NCI-H2196 (cell line): Measurements from ENCODE around the gene SAMD11.
"Not testable (repeated sequence)": the region's sequence is repeated elsewhere in the genome, so short reads cannot be mapped to it uniquely, and the experiment has no call there.

ENCODE experiments used
- DNase-seq: peaks from one replicate; lab custom pipeline; 2025; ENCODE audit not compliant: unreplicated experiment; lab: John Stamatoyannopoulos, UW

Gene SAMD11

GRCh38 chr1:974293-974640 lies 50.5 kb downstream of the SAMD11 start:
- no peak for DNase-seq

- no peak for DNase-seq
These were observed 51.1 kb downstream of the SAMD11 start for GRCh38 chr1:974687-975328.

- DNase-seq: no peak
These were observed 51.6 kb downstream of the SAMD11 start for GRCh38 chr1:975365-975764.

- DNase-seq: peak; percentile 77
These were observed 52.4 kb downstream of the SAMD11 start for GRCh38 chr1:975896-976683.

GRCh38 chr1:976791-977190 lies 53.1 kb downstream of the SAMD11 start:
- DNase-seq: not testable (repeated sequence)

- peak; percentile 17 for DNase-seq
These were observed 54.5 kb downstream of the SAMD11 start for GRCh38 chr1:978069-978834.

GRCh38 chr1:978835-979743 lies 55.4 kb downstream of the SAMD11 start:
- no peak for DNase-seq

GRCh38 chr1:979744-980072 lies 56.0 kb downstream of the SAMD11 start:
- DNase-seq: no peak

- DNase-seq: no peak
These were observed 56.4 kb downstream of the SAMD11 start for GRCh38 chr1:980137-980571.

- DNase-seq: no peak
These were observed 57.1 kb downstream of the SAMD11 start for GRCh38 chr1:980602-981395.

- no peak for DNase-seq
These were observed 57.8 kb downstream of the SAMD11 start for GRCh38 chr1:981491-981954.

GRCh38 chr1:981955-982558 lies 58.3 kb downstream of the SAMD11 start, which contains the start of gene PERM1:
Gene PERM1 (minus strand): TSS chr1:982093. CDS start chr1:981029, 1,064 bp downstream.
- no peak for DNase-seq

GRCh38 chr1:982765-983436 lies 59.2 kb downstream of the SAMD11 start:
- DNase-seq: no peak

- peak; percentile 34 for DNase-seq
These were observed 60.2 kb downstream of the SAMD11 start for GRCh38 chr1:983798-984475.

- DNase-seq: no peak
These were observed 60.7 kb downstream of the SAMD11 start for GRCh38 chr1:984476-984814.

- DNase-seq: no peak
These were observed 61.4 kb downstream of the SAMD11 start for GRCh38 chr1:985126-985525.

- DNase-seq: not testable (repeated sequence)
These were observed 64.3 kb downstream of the SAMD11 start for GRCh38 chr1:988061-988460.

GRCh38 chr1:991275-991674 lies 67.6 kb downstream of the SAMD11 start:
- not testable (repeated sequence) for DNase-seq

GRCh38 chr1:991895-992294 lies 68.2 kb downstream of the SAMD11 start:
- DNase-seq: no peak
